NCI-H774 (cell line): Measurements from ENCODE around the gene ANTXR1.

Experiments used
- DNase-seq: peaks from one replicate; lab custom pipeline; 2025; lab: John Stamatoyannopoulos, UW

ANTXR1 gene

DNA sequence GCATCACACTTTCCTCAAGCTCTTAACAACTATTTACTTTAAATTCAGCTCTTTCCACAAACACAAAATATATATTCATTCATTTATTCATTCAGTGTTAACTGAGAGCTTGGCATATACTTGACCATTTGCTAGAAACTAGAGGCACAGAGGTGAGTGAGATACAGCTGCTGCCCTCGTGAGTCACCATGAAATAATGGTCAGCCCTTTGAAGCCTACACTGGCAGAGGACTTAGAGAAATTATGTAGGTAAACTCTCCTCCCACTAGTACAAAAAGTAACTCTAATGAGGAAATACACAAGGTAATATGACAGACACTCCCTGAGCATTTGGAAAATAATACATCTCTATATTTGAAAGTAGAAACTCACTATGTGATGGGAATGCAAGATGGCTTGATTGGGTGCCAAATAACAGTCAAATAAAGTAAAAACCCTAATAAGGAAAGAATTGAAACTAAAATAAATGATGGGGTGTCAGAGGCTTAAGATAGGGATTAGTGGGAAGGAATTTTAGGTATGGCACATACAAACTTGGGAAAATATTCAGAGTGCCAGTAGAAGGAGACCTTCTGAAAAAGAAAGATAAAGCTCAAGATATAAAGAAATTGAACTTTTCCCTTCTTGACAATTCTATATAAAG lies 61.1 kb downstream of the ANTXR1 start:
- DNase-seq = no peak

DNA sequence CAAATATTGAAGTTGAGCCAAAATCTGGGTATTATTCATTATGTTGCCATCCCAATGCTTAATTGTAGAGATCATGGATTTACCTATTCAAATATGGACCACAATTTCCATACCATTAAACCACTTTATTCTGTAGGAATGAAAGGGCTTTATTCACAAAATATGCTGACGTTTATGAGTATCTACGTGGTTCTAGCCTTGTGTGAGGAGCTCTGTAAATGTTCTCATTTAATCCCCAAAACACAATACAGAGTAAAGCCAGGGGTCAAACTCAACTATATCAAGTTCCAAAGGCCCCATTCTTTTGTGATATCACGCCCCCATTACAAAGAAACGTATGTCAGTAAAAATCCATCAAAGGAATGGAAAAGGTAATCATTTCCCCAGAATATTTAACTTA lies 61.9 kb downstream of the ANTXR1 start:
- DNase-seq = no peak

DNA sequence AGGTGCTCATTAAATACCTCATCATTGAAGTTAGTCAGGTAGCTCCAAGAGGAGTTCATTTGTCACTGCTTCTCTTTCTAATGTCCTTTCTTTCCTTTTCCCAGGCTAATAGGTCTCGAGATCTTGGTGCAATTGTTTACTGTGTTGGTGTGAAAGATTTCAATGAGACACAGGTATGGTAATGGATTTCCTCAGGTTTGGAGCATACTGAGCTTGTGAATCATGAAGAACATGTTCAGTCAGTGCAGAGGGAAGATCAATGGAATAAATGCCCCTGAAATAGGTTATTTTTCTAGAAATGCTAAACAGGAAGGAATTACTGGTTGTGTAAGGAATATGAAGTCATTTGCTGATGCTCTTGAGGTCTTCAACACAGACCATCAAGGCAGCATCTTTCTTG lies 62.5 kb downstream of the ANTXR1 start:
- DNase-seq = no peak

DNA sequence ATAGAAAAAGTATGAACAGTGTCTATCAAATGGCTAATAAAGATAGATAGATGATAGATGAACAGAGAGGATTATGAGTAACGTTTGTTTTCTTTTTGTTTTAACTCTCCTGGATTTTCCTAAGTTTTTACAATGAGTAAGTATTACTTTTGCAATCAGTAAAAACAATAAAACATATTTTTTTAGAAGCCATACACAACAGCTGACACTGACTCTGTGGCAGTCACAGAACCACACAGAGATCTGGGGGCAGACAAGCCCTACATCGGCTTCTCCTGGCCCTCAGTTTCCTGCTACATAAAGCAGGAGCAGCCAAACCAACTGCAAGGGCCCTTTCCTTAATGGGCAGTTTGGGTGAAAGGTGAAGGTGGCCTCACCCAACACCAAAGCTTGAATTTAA lies 63.6 kb downstream of the ANTXR1 start:
- DNase-seq = no peak

DNA sequence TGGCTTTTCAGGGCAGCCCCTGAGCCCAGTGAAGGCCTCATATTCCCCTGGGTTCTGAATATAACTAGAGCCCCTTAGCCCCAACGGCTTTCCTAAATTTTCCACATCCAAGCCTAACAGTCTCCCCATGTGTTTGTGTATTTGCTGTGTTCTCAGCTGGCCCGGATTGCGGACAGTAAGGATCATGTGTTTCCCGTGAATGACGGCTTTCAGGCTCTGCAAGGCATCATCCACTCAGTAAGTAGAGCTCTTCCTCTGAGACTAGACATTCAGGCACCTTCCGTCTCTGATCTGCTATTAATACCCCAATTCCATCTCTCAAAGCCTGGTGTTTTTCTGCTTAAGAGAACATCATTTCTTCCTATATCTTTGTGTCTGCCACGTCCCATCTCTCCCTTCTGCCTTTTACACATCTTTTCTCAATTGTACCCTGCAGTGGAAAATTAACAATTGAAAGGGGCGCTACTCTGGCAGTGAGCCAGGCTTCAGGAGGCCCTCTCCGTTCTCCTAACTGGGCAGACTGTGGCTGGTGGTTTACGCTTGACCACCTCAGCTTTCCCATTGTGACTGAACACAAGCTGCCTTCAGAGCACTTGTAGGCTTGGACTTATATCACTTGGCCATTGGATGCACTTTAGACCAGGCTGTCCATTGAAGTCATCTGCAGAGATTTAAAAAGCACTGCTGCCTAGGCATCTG lies 64.4 kb downstream of the ANTXR1 start:
- no peak for DNase-seq

DNA sequence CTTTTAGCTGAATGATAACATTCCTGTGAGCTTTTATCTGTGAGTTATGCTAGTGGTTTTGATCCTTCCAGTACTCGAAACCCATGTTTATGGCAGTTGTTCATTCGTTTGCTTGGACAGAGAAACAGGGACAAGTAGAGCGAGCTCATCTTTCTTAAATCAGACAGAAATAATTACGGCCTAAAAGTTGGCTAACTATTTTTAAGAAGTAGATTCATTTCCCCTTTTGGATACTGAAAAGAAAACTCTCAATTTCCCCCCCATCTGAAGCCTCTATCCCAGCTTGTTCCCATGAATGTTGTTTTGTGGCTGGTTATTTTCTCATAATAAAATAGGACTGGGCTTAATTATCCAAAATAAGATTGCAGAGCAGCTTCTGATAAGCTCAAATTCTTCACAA lies 67.1 kb downstream of the ANTXR1 start:
- no peak for DNase-seq

DNA sequence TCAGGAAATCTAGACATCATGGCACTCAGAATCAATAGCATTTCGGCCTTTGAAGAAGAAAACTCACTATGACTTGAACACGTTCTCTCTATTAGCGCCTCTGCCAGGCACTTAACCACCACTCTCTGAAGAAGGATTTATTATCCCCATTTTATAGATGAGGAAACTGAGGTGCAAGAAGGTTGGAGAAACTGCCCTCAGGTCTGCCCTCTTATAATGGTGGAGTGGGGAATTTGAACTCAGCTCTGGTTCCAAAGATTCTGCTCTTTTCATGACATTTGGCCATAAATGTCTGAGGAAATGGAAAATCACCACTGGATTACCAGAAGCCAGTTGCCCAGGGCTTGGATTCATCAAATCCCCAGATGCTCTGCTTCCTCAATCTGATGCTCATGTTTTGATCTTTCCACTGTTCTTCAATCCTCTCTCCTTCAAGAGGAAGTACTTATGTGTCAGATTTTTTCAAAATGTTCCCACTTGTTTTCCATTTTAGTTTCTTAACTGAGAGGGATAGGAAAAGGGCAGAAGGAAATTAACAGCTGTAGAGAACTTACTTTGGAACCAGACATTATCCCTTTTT lies 68.1 kb downstream of the ANTXR1 start:
- no peak for DNase-seq

DNA sequence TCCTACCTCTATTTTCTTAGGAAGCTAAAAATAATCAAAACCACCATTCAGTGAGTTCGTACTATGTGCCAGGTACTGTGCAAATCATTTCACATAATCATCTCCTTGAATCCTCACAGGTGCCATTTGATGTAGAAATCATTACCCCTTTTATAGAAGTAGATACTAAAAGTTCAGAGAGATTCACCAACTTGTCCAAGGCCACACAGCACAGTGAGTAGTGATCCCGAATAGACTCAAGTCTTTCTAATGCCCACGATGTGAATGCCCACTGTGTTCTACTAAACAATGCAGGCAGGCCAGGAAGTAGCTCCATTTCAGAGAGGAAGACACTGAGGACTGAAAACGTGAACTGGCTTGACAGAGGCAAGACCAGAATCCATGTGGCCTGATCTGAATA lies 68.8 kb downstream of the ANTXR1 start:
- no peak for DNase-seq

DNA sequence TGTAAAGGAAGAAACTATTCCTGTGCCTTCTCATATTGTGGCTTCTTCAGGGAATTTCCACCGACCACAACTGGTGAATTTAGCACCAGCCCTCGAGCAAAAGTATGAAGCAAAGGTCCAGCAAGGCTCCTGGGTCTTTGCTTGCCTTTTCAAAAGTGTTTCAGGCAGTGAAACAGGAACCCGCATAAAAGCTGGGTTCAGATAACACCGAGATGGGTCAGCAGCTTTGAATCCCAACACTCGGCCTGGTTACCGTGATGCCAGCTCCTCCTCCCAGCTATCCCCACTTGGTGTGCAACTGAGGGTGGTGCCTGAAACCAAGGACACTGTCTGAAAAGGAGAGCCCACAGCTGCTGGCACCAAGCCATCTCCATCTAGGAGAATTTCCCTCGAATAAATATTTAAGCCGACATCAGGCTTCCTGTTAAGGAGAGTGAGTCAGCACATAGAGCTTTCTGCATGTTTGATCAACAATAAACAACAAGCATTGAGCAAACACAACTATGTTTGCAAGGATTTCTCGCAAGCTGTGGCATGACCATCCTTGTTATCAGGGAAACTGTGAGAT lies 69.5 kb downstream of the ANTXR1 start:
- peak; percentile 4 for DNase-seq

DNA sequence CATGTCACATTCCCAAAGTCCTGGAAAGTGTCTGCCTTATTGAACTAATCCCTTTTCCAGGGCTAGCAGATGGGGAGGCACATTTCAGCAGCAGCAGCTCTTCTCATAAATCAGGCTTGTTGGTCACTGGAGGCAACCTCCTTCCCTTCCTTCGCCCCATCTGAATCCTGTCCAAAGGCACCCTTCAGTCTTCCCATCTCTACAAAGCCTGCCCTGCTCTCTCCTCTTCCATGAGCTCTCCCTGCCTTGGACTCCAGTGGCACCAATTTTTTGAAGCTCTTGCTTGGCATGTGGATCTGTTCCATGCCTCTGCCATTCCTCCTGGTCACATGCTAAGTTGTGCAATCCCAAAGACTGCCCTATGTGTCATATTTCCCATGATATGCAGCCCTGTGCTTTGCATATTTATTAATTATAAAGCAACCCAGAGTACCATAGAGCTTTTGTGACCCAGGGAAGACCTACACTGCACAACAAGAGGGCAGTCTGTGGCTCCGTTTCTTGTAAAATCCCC lies 70.3 kb downstream of the ANTXR1 start:
- no peak for DNase-seq

DNA sequence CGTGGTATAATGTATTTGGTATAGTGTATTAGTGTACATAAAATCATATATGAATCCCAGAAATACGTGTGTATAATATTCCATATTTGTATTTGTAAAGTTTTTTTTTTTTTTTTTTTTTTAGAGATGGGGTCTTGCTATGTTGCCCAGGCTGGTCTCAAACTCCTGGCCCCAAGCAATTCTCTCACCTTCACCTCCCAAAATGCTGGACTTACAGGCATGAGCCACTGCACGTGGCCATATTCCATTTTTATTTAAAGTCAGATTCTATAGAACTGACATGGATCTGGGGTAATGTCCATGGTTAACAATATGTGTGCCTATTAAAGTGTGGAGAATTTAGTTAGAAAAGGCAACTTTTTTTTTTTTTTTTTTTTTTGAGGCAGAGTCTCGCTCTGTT lies 71.5 kb downstream of the ANTXR1 start:
- DNase-seq = no peak

DNA sequence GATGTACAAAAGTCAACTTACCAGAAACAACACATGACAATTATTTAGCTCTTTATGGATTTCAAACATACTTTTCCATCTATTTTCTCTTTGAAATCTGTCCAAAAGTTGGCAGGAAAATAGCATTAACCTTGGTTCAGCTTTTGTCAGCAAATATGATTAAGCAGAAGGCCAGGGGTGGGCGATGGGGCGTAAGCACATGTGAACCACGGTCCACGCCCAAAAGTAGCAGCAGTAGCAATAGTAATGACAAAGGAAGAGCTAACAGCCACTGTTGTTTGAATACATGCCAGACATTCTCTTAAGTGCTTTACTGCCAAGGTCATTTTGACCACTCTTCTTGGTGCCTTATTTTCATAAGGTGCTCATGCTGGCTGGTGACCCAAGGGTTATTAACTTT lies 73.5 kb downstream of the ANTXR1 start:
- DNase-seq = no peak

DNA sequence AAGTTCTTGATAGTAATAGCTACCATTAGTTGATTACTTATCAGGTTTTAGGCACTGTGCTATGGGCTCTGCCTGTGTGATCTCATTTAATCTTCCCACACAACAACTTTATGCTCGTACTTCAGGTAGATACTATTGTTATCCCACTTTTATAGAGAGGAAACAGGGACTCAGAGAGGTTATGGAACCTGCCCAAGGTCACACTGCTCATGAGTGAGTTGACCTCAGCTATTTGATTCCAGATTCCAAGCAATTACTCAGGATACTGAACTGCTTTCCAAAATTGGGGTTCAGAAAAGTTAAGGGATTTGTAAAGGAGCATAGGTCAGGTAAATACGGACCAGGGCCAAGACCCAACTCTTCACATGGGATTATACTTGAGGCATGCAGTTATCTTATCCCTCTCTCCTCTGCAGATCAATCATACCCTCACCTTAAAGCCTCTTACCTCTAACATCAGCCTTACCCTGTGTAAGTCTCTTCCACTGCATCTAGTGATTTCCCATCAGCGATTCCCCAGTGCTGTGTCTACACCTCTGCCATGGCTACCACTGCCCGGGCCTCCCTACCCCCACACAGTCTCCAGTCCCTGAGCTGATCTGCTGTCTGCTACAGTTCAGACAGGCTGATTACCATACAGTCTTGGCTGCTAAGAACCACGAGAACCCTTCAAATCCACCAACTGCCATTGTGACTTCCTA lies 74.4 kb downstream of the ANTXR1 start:
- DNase-seq = no peak

DNA sequence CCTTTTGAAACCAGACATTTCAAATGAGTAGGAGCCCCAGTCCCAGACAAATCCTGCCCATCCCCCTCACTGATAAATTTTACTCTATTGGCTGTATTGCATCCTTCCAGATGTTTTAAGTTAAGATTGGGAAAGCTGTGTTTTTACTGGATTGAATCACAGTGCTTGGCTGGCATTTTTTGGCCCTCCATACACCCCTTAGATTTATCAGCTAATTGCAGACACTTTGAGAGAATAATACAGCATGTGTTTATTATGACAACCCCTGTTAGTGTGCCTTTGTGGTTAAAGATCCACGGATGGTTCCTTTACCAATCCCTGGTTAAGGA lies 74.9 kb downstream of the ANTXR1 start:
- no peak for DNase-seq

DNA sequence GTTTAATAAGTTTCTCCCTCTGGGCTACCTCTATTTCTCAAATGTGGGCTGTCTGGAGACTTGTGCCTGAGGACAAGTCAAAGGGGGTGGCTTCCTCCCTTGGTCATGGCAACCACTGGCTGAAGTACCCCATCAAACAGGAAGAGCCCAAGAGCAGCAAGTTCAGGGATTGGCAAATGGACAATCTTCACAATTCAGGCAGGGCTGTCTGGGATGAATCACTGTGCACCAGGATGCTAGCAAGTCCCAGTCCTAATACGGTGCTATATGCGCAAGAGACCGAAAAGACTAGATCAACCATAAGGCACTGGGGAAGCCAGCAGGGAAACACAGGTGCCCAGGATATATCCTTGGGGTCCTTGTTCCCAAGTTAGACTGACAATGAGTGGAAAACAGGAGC lies 75.5 kb downstream of the ANTXR1 start:
- no peak for DNase-seq

DNA sequence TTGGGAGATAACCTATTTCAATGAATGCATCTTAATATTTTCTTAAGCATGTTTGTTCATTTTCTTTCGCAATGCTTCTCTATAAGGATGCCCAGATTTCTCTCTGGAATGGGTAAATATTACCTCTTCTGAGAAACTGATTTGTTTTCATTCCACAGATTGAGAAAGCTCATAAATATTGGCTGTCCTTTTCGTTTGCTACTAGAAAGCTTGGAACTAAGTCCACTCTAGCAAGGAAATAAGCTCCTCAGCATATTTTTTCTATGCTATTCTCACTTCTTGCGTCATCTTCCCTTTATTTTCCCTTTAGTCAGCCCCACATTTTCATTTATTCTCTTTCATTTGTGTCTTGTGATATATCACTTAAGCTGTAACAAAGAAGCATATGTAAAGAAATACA lies 76.3 kb downstream of the ANTXR1 start:
- no peak for DNase-seq

DNA sequence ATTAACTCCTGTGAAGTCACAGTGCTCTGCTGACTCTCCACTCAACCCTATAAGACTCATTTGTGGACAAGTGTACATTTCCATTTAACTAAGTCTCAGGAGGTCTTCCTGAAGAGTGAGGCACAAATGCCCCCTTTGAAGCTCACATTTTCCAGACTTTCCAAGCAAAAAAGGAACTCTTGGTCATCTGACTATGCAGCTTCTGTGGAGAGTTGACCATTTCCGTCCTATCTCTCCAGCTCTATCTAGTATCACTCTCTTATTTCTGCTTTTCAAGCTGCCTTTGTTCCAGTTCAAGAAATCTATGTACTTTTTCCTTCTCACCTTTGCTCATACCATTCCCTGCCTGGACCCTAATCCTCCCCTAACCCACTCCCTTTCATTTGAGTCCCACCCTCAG lies 77.0 kb downstream of the ANTXR1 start:
- DNase-seq = no peak

DNA sequence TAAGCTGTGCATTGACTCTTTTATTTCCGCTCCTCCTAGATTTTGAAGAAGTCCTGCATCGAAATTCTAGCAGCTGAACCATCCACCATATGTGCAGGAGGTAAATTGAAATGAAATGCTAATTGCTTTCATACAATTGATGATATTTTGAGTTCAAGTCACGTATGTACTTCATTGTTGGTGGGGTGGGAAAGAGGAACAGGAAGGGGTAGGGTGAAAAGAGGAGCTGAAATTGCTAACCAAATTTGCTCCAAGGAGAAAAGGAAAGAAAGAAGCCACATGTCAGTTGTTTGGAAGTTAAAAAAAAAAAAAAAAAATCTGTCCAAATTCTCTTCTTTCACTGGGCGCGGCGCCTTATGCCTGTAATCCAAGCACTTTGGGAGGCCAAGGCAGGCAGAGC lies 77.8 kb downstream of the ANTXR1 start:
- DNase-seq = no peak

DNA sequence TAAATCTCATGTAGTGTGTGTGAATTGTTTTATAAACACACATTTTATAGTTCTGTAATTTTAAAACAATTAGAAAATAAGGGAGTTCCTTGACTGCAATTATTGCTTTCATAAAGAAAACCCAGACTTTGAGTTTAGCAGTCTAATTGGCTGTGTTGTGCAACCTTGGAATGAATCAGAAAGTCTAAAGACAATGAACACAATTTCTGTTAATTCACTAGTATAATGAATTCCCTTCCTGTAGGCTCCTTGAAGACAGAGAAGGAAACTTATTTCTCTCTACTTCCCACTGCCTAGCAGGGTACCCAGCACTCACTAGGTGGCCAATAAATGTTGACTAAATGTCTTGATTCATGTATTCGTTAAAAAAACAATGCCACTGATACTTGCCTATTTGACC lies 79.9 kb downstream of the ANTXR1 start:
- no peak for DNase-seq

DNA sequence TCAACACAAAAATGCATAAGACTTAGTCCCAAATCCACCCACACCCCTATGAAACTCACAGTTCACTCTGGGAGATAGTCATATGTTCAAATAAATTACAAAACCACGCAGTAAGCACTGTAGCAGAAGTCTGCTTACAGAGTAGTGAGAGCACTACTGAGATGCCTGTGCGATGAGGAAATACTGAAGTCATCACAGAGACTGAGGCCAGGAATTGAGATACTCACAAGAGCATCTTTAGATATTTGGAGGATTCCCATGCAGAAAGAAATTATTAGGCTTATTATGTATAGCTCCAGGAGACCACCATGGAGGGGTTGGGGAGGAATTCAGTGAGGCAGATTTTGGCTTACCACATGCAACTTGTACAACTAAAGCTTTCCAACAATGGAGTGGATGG lies 82.3 kb downstream of the ANTXR1 start:
- DNase-seq = no peak

DNA sequence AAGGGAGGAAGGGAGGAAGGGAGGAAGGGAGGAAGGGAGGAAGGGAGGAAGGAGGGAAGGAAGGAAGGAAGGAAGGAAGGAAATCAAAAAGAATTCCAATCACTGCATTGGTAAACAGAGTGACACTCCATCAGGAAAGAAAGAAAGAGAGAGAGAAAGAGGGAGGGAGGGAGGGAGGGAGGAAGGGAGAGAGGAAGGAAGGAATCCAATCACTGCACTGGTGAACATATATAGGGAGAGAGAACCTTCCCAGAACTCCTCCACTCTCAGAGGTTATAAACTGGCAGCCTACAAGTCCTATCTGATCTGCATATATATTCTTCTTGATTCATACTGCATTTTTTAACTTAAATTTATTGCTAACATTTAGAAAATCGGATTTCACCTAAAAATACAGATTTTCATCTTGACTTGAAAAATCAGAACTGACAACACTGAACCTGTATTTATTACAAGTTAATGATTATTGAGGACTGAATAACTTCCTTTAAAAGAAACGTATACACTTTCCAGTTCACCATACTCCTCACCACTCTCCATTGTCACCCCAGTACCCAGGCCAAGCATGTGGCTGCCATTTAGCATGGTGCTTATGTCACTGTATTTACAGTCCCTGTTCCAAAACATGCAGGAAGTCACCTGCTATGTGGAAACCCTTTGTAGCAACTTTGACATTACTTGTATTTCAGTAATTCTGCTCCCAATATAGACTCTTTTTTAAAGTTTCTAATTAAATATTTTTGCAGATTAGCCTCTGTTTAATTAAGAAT lies 83.5 kb downstream of the ANTXR1 start:
- DNase-seq = no peak

DNA sequence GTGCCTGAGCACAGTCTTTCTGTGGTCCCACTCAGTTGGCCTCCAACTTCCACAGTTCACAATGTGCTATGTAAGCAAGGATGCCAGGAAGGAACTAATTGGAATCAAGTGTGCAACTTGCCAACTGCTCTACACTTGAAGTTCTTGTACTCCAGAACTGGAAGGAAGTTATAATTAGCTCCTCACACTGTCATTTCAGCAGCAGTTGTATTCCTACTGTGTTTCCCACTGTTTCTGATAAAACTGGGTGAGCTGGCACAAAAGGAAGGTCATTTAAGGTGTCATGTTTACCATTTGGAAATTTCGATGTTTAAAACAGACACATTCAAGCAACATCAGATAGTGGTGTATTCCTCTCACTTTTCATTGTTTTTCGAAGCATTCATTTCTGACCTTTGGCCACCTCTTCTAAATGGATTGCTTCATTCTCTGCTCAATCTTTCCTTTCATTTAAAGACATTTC lies 84.2 kb downstream of the ANTXR1 start:
- no peak for DNase-seq
